ENCODE measurements around the gene NUTF2.

NUTF2 gene

GRCh38 chr16:67868290-67868689 lies 21.6 kb downstream of the NUTF2 start:
- Histone ChIP-seq H3K36me3 (ENCODE audit: control insufficient read depth, insufficient read depth, low read length) (peaks cover 76% of the 10 kb centered on the region), H3K27ac (ENCODE audit: low read depth, low read length) (no peak overlapping the region), H3K27me3 (ENCODE audit: control insufficient read depth, insufficient read depth, low read length) (no peaks in the 10 kb centered on the region), H3K9ac (ENCODE audit: low read length) (no peak overlapping the region), H3K9me3 (ENCODE audit: control insufficient read depth, insufficient read depth, low read depth, low read length) (no peaks in the 10 kb centered on the region), H3K4me3 (ENCODE audit: low read depth, low read length) (no peak overlapping the region), H3K4me1 (ENCODE audit: control insufficient read depth, insufficient read depth, low read length) (peaks cover 5% of the 10 kb centered on the region; the same call in 1 of the 2 replicates)

GRCh38 chr16:67869653-67870052 lies 22.9 kb downstream of the NUTF2 start:
- no peaks in the 10 kb centered on the region for H3K27me3 ChIP-seq (ENCODE audit: control insufficient read depth, insufficient read depth, low read length)
- H3K4me1 ChIP-seq (ENCODE audit: control insufficient read depth, insufficient read depth, low read length): peaks cover 13% of the 10 kb centered on the region; the same call in 1 of the 2 replicates
- H3K27ac ChIP-seq (ENCODE audit: low read depth, low read length): no peak overlapping the region
- no peaks in the 10 kb centered on the region for H3K9me3 ChIP-seq (ENCODE audit: control insufficient read depth, insufficient read depth, low read depth, low read length)
- H3K4me3 ChIP-seq (ENCODE audit: low read depth, low read length): no peak overlapping the region
- no peak overlapping the region for H3K9ac ChIP-seq (ENCODE audit: low read length)
- H3K36me3 ChIP-seq (ENCODE audit: control insufficient read depth, insufficient read depth, low read length): peaks cover 74% of the 10 kb centered on the region

- no peak overlapping the region for H3K9ac ChIP-seq (ENCODE audit: low read length)
- no peaks in the 10 kb centered on the region for H3K9me3 ChIP-seq (ENCODE audit: control insufficient read depth, insufficient read depth, low read depth, low read length)
- no peaks in the 10 kb centered on the region for H3K27me3 ChIP-seq (ENCODE audit: control insufficient read depth, insufficient read depth, low read length)
- no peak overlapping the region for H3K4me3 ChIP-seq (ENCODE audit: low read depth, low read length)
- H3K27ac ChIP-seq (ENCODE audit: low read depth, low read length): no peak overlapping the region
- peaks cover 13% of the 10 kb centered on the region; the same call in 1 of the 2 replicates for H3K4me1 ChIP-seq (ENCODE audit: control insufficient read depth, insufficient read depth, low read length)
- H3K36me3 ChIP-seq (ENCODE audit: control insufficient read depth, insufficient read depth, low read length): peaks cover 66% of the 10 kb centered on the region
These were observed 24.5 kb downstream of the NUTF2 start for GRCh38 chr16:67871256-67871655.

- Histone ChIP-seq H3K4me3 (ENCODE audit: low read depth, low read length) (peak overlapping the region; percentile 97), H3K27me3 (ENCODE audit: control insufficient read depth, insufficient read depth, low read length) (no peaks in the 10 kb centered on the region), H3K9ac (ENCODE audit: low read length) (no peak overlapping the region), H3K4me1 (ENCODE audit: control insufficient read depth, insufficient read depth, low read length) (peaks cover 13% of the 10 kb centered on the region; the same call in 1 of the 2 replicates), H3K36me3 (ENCODE audit: control insufficient read depth, insufficient read depth, low read length) (peaks cover 66% of the 10 kb centered on the region), H3K9me3 (ENCODE audit: control insufficient read depth, insufficient read depth, low read depth, low read length) (no peaks in the 10 kb centered on the region), H3K27ac (ENCODE audit: low read depth, low read length) (0 out of 2 replicates have a peak overlapping the region, but pooled peaks have one; percentile 91)
These were observed 25.4 kb downstream of the NUTF2 start for GRCh38 chr16:67872131-67872630.

GRCh38 chr16:67872631-67873434 lies 26.1 kb downstream of the NUTF2 start, which contains the start of gene EDC4:
EDC4 (plus strand) TSS chr16:67873052; CDS start chr16:67873262, 210 bp downstream.
- Histone ChIP-seq H3K36me3 (ENCODE audit: control insufficient read depth, insufficient read depth, low read length) (peaks cover 66% of the 10 kb centered on the region), H3K27ac (ENCODE audit: low read depth, low read length) (peak within 1 kb of the TSS; percentile 91), H3K4me1 (ENCODE audit: control insufficient read depth, insufficient read depth, low read length) (peaks cover 13% of the 10 kb centered on the region; the same call in 1 of the 2 replicates)

GRCh38 chr16:67873435-67874370 lies 27.0 kb downstream of the NUTF2 start:
- Histone ChIP-seq H3K4me1 (ENCODE audit: control insufficient read depth, insufficient read depth, low read length) (peaks cover 13% of the 10 kb centered on the region; the same call in 1 of the 2 replicates), H3K9ac (ENCODE audit: low read length) (peak overlapping the region; percentile 94), H3K27me3 (ENCODE audit: control insufficient read depth, insufficient read depth, low read length) (no peaks in the 10 kb centered on the region), H3K4me3 (ENCODE audit: low read depth, low read length) (peak overlapping the region; percentile 97), H3K36me3 (ENCODE audit: control insufficient read depth, insufficient read depth, low read length) (peaks cover 66% of the 10 kb centered on the region), H3K9me3 (ENCODE audit: control insufficient read depth, insufficient read depth, low read depth, low read length) (no peaks in the 10 kb centered on the region), H3K27ac (ENCODE audit: low read depth, low read length) (peak overlapping the region; percentile 91)

More at GRCh38 chr16:67872631-67873434, 26.1 kb downstream of the NUTF2 start, which contains the start of gene EDC4:
- Histone ChIP-seq H3K4me3 (ENCODE audit: low read depth, low read length) (peak within 1 kb of the TSS; percentile 97), H3K9ac (ENCODE audit: low read length) (peak within 1 kb of the TSS; percentile 94), H3K27me3 (ENCODE audit: control insufficient read depth, insufficient read depth, low read length) (no peaks in the 10 kb centered on the region), H3K9me3 (ENCODE audit: control insufficient read depth, insufficient read depth, low read depth, low read length) (no peaks in the 10 kb centered on the region)

GRCh38 chr16:67874372-67874771 lies 27.6 kb downstream of the NUTF2 start:
- Histone ChIP-seq H3K27me3 (ENCODE audit: control insufficient read depth, insufficient read depth, low read length) (no peaks in the 10 kb centered on the region), H3K27ac (ENCODE audit: low read depth, low read length) (no peak overlapping the region), H3K9me3 (ENCODE audit: control insufficient read depth, insufficient read depth, low read depth, low read length) (no peaks in the 10 kb centered on the region), H3K4me1 (ENCODE audit: control insufficient read depth, insufficient read depth, low read length) (peaks cover 13% of the 10 kb centered on the region; the same call in 1 of the 2 replicates), H3K36me3 (ENCODE audit: control insufficient read depth, insufficient read depth, low read length) (peaks cover 66% of the 10 kb centered on the region), H3K4me3 (ENCODE audit: low read depth, low read length) (peak overlapping the region; percentile 97; the same call in 1 of the 2 replicates), H3K9ac (ENCODE audit: low read length) (no peak overlapping the region)

GRCh38 chr16:67877064-67877463 lies 30.3 kb downstream of the NUTF2 start:
- Histone ChIP-seq H3K9me3 (ENCODE audit: control insufficient read depth, insufficient read depth, low read depth, low read length) (no peaks in the 10 kb centered on the region), H3K27ac (ENCODE audit: low read depth, low read length) (no peak overlapping the region), H3K9ac (ENCODE audit: low read length) (no peak overlapping the region), H3K27me3 (ENCODE audit: control insufficient read depth, insufficient read depth, low read length) (no peaks in the 10 kb centered on the region), H3K36me3 (ENCODE audit: control insufficient read depth, insufficient read depth, low read length) (peaks cover 69% of the 10 kb centered on the region), H3K4me3 (ENCODE audit: low read depth, low read length) (no peak overlapping the region), H3K4me1 (ENCODE audit: control insufficient read depth, insufficient read depth, low read length) (peaks cover 13% of the 10 kb centered on the region; the same call in 1 of the 2 replicates)

- Histone ChIP-seq H3K4me3 (ENCODE audit: low read depth, low read length) (no peak overlapping the region), H3K36me3 (ENCODE audit: control insufficient read depth, insufficient read depth, low read length) (peaks cover 80% of the 10 kb centered on the region), H3K9ac (ENCODE audit: low read length) (no peak overlapping the region), H3K27ac (ENCODE audit: low read depth, low read length) (no peak overlapping the region), H3K27me3 (ENCODE audit: control insufficient read depth, insufficient read depth, low read length) (no peaks in the 10 kb centered on the region), H3K9me3 (ENCODE audit: control insufficient read depth, insufficient read depth, low read depth, low read length) (no peaks in the 10 kb centered on the region), H3K4me1 (ENCODE audit: control insufficient read depth, insufficient read depth, low read length) (peaks cover 8% of the 10 kb centered on the region; the same call in 1 of the 2 replicates)
These were observed 31.5 kb downstream of the NUTF2 start for GRCh38 chr16:67878232-67878631.

- peaks cover 85% of the 10 kb centered on the region for H3K36me3 ChIP-seq (ENCODE audit: control insufficient read depth, insufficient read depth, low read length)
These were observed 32.1 kb downstream of the NUTF2 start for GRCh38 chr16:67878846-67879245.

More at GRCh38 chr16:67878846-67879245, 32.1 kb downstream of the NUTF2 start:
- Histone ChIP-seq H3K27me3 (ENCODE audit: control insufficient read depth, insufficient read depth, low read length) (no peaks in the 10 kb centered on the region), H3K9me3 (ENCODE audit: control insufficient read depth, insufficient read depth, low read depth, low read length) (no peaks in the 10 kb centered on the region), H3K9ac (ENCODE audit: low read length) (no peak overlapping the region), H3K4me1 (ENCODE audit: control insufficient read depth, insufficient read depth, low read length) (peaks cover 7% of the 10 kb centered on the region; the same call in 1 of the 2 replicates), H3K4me3 (ENCODE audit: low read depth, low read length) (no peak overlapping the region), H3K27ac (ENCODE audit: low read depth, low read length) (no peak overlapping the region)

Data from HUES6 (cell line).